Osteoblast (primary cell): ENCODE results near the gene ZNF274. TPM values are rescaled to one million over a fixed set of nuclear protein-coding genes. Genes with fewer than 3 reads are reported as not detected.
"Not testable (repeated sequence)": the region's sequence is repeated elsewhere in the genome, so short reads cannot be mapped to it uniquely, and the experiment has no call there.

Experiments
- DNase-seq: peaks from one replicate; pipeline ENCODE4 v3.0.0; 2011; ENCODE audit warnings: low spot score, mixed read lengths; ENCODE audit not compliant: insufficient read length; ENCODE audit errors: missing footprints
- H2AFZ ChIP-seq: 2 replicates; pipeline ENCODE4 v1.6.0; 2011; ENCODE audit warnings: mild to moderate bottlenecking, low read length
- H3K27ac ChIP-seq: 2 replicates; pipeline ENCODE4 v1.5.1; 2011; ENCODE audit warnings: mild to moderate bottlenecking, low read depth, low read length, moderate library complexity
- H3K27me3 ChIP-seq: 2 replicates; pipeline ENCODE4 v1.6.0; 2012; ENCODE audit warnings: mild to moderate bottlenecking, control low read depth, inconsistent platforms, low read length, moderate library complexity; ENCODE audit not compliant: insufficient read depth
- H3K36me3 ChIP-seq: 2 replicates; pipeline ENCODE4 v1.5.1; 2011; ENCODE audit warnings: mild to moderate bottlenecking, low read length, control low read depth, moderate library complexity; ENCODE audit not compliant: insufficient read depth
- H3K4me1 ChIP-seq: 2 replicates; pipeline ENCODE4 v1.5.1; 2011; ENCODE audit warnings: mild to moderate bottlenecking, low read length, control low read depth, moderate library complexity; ENCODE audit not compliant: insufficient read depth
- H3K4me2 ChIP-seq: 2 replicates; pipeline ENCODE4 v1.6.0; 2011; ENCODE audit warnings: mild to moderate bottlenecking, low read length; ENCODE audit not compliant: insufficient read depth
- H3K4me3 ChIP-seq: fragments of 200-600 bp; sonication (generic); 3 replicates; pipeline ENCODE4 v1.5.1; 2012; ENCODE audit warnings: mild to moderate bottlenecking, low read length, inconsistent platforms; ENCODE audit not compliant: insufficient read depth
- H3K79me2 ChIP-seq: 2 replicates; pipeline ENCODE4 v1.6.0; 2012; ENCODE audit warnings: mild to moderate bottlenecking, low read length, control low read depth, inconsistent platforms; ENCODE audit not compliant: insufficient read depth
- H3K9me3 ChIP-seq: 2 replicates; pipeline ENCODE4 v1.5.1; 2011; ENCODE audit warnings: low read depth, low read length, control low read depth
- H4K20me1 ChIP-seq: 2 replicates; pipeline ENCODE4 v1.6.0; 2012; ENCODE audit warnings: mild to moderate bottlenecking, low read length, control low read depth; ENCODE audit not compliant: insufficient read depth
- CTCF ChIP-seq: IDR thresholded peaks from 2 replicates; pipeline ENCODE4 v1.5.1; 2011; ENCODE audit warnings: mild to moderate bottlenecking, low read depth, low read length, moderate library complexity; ENCODE audit errors: extremely low read depth
- total RNA-seq: library from RNA; depleted of rRNA; stranded (reverse); fragments of >200 nt; gene quantifications from 2 replicates; pipeline ENCODE4 v1.2.3, GENCODE V29; 2012

ZNF274 gene
- total RNA-seq, 1 donor: 10.9 TPM

GRCh38 chr19:58243351-58243750 is 60.5 kb downstream of the ZNF274 start:
- H3K36me3 ChIP-seq: peaks cover 68% of the 10 kb centered on the region

GRCh38 chr19:58248886-58249285 is 66.0 kb downstream of the ZNF274 start:
- Histone ChIP-seq H3K4me2 (no peak overlapping the region), H3K4me1 (no peaks in the 10 kb centered on the region), H3K79me2 (no peaks in the 10 kb centered on the region), H3K27me3 (no peaks in the 10 kb centered on the region), H3K9me3 (peaks cover 23% of the 10 kb centered on the region), H2AFZ (no peak overlapping the region), H3K4me3 (no peak overlapping the region), H3K27ac (no peak overlapping the region), H4K20me1 (no peaks in the 10 kb centered on the region), H3K36me3 (peaks cover 92% of the 10 kb centered on the region)
- no peak for DNase-seq
- TF ChIP-seq CTCF: no peak

More at GRCh38 chr19:58243351-58243750, 60.5 kb downstream of the ZNF274 start:
- Histone ChIP-seq H3K9me3 (no peaks in the 10 kb centered on the region), H3K79me2 (peaks cover 4% of the 10 kb centered on the region), H3K4me1 (no peaks in the 10 kb centered on the region), H4K20me1 (no peaks in the 10 kb centered on the region), H2AFZ (no peak overlapping the region), H3K4me3 (no peak overlapping the region), H3K4me2 (no peak overlapping the region), H3K27ac (no peak overlapping the region), H3K27me3 (no peaks in the 10 kb centered on the region)
- TF ChIP-seq CTCF: no peak
- peak; percentile 32 for DNase-seq

- no peaks in the 10 kb centered on the region for H3K4me1 ChIP-seq
- no peaks in the 10 kb centered on the region for H4K20me1 ChIP-seq
- no peak for DNase-seq
- no peaks in the 10 kb centered on the region for H3K27me3 ChIP-seq
- no peak overlapping the region for H3K4me3 ChIP-seq
- peaks cover 86% of the 10 kb centered on the region for H3K36me3 ChIP-seq
- H3K9me3 ChIP-seq: peaks cover 41% of the 10 kb centered on the region
- H2AFZ ChIP-seq: no peak overlapping the region
- H3K27ac ChIP-seq: no peak overlapping the region
- H3K4me2 ChIP-seq: no peak overlapping the region
- H3K79me2 ChIP-seq: no peaks in the 10 kb centered on the region
- no peak for TF ChIP-seq CTCF
These were observed 69.3 kb downstream of the ZNF274 start for GRCh38 chr19:58252102-58252685.

- H4K20me1 ChIP-seq, H3K27me3 ChIP-seq, H3K4me3 ChIP-seq, DNase-seq, H3K4me2 ChIP-seq, H3K4me1 ChIP-seq, H3K27ac ChIP-seq, H3K79me2 ChIP-seq, H2AFZ ChIP-seq: not testable (repeated sequence)
- peaks cover 76% of the 10 kb centered on the region for H3K9me3 ChIP-seq
- H3K36me3 ChIP-seq: peaks cover 86% of the 10 kb centered on the region
These were observed 75.4 kb downstream of the ZNF274 start for GRCh38 chr19:58258259-58258658.
